H9 (cell line): ENCODE results near the gene C5orf58. TPM values are rescaled to one million over a fixed set of nuclear protein-coding genes. Genes with fewer than 3 reads are reported as not detected.

Experiments
- DNase-seq: peaks from one replicate; pipeline ENCODE4 v3.0.0-alpha.2; 2017
- H2AFZ ChIP-seq: one replicate; pipeline ENCODE4 v1.6.1; 2013; ENCODE audit warnings: mild to moderate bottlenecking, low read length, control low read depth, moderate library complexity
- H2AK5ac ChIP-seq: 2 replicates; pipeline ENCODE4 v1.6.1; 2013; ENCODE audit warnings: low read length, control low read depth, mixed read lengths; ENCODE audit not compliant: insufficient read length
- H2BK120ac ChIP-seq: one replicate; pipeline ENCODE4 v1.6.1; 2013; ENCODE audit warnings: low read depth, mild to moderate bottlenecking, low read length, control low read depth, inconsistent platforms; ENCODE audit not compliant: poor library complexity, severe bottlenecking
- H2BK12ac ChIP-seq: 2 replicates; pipeline ENCODE4 v1.6.1; 2013; ENCODE audit warnings: low read length, control low read depth, mixed read lengths, low read depth; ENCODE audit not compliant: insufficient read length
- H2BK15ac ChIP-seq: 2 replicates; pipeline ENCODE4 v1.6.1; 2013; ENCODE audit warnings: low read depth, low read length, control low read depth
- H2BK20ac ChIP-seq: one replicate; pipeline ENCODE4 v1.6.1; 2013; ENCODE audit warnings: low read depth, mild to moderate bottlenecking, low read length, control low read depth, inconsistent platforms; ENCODE audit not compliant: poor library complexity, severe bottlenecking
- H2BK5ac ChIP-seq: 2 replicates; pipeline ENCODE4 v1.6.1; 2013; ENCODE audit warnings: low read length, control low read depth, mixed read lengths; ENCODE audit not compliant: insufficient read length
- H3K14ac ChIP-seq: 2 replicates; pipeline ENCODE4 v1.6.1; 2013; ENCODE audit warnings: low read length, control low read depth; ENCODE audit not compliant: insufficient read depth
- H3K18ac ChIP-seq: 2 replicates; pipeline ENCODE4 v1.6.1; 2013; ENCODE audit warnings: low read depth, mild to moderate bottlenecking, mixed read lengths, low read length, control low read depth; ENCODE audit not compliant: insufficient read length
- H3K23ac ChIP-seq: 2 replicates; pipeline ENCODE4 v1.6.1; 2013; ENCODE audit warnings: low read length, control low read depth, mixed read lengths, low read depth; ENCODE audit not compliant: insufficient read length
- H3K23me2 ChIP-seq: 2 replicates; pipeline ENCODE4 v1.6.1; 2013; ENCODE audit warnings: low read depth, mild to moderate bottlenecking, mixed read lengths, low read length, control low read depth; ENCODE audit not compliant: insufficient read length, poor library complexity, severe bottlenecking
- H3K27ac ChIP-seq: 2 replicates; pipeline ENCODE4 v1.5.1; 2013; ENCODE audit warnings: low read length, control low read depth, mixed read lengths, low read depth; ENCODE audit not compliant: insufficient read length
- H3K27me3 ChIP-seq: 2 replicates; pipeline ENCODE4 v1.6.1; 2013; ENCODE audit warnings: low read length, control low read depth, inconsistent platforms; ENCODE audit not compliant: insufficient read depth
- H3K4ac ChIP-seq: 2 replicates; pipeline ENCODE4 v1.6.1; 2013; ENCODE audit warnings: low read depth, mild to moderate bottlenecking, control low read depth, inconsistent platforms, low read length, moderate library complexity
- H3K4me1 ChIP-seq: 2 replicates; pipeline ENCODE4 v1.6.1; 2013; ENCODE audit warnings: low read length, control low read depth, inconsistent platforms; ENCODE audit not compliant: insufficient read depth
- H3K4me2 ChIP-seq: 2 replicates; pipeline ENCODE4 v1.6.1; 2013; ENCODE audit warnings: low read length, control low read depth, mixed read lengths; ENCODE audit not compliant: insufficient read length, insufficient read depth
- H3K56ac ChIP-seq: 2 replicates; pipeline ENCODE4 v1.6.1; 2013; ENCODE audit warnings: low read depth, mild to moderate bottlenecking, mixed read lengths, low read length, control low read depth; ENCODE audit not compliant: insufficient read length
- H3K79me1 ChIP-seq: 2 replicates; pipeline ENCODE4 v1.6.1; 2013; ENCODE audit warnings: low read depth, mild to moderate bottlenecking, moderate library complexity, low read length, control low read depth, inconsistent platforms; ENCODE audit not compliant: insufficient read depth, poor library complexity, severe bottlenecking
- H3K79me2 ChIP-seq: 2 replicates; pipeline ENCODE4 v1.6.1; 2013; ENCODE audit warnings: low read length, control low read depth, inconsistent platforms; ENCODE audit not compliant: insufficient read depth
- H3K9ac ChIP-seq: 2 replicates; pipeline ENCODE4 v1.6.1; 2013; ENCODE audit warnings: low read length, control low read depth, mixed read lengths; ENCODE audit not compliant: insufficient read length; ENCODE audit errors: extremely low read depth
- H3K9me3 ChIP-seq: one replicate; pipeline ENCODE4 v1.6.1; 2013; ENCODE audit warnings: low read depth, low read length, inconsistent platforms; ENCODE audit not compliant: control insufficient read depth
- H3T11ph ChIP-seq: one replicate; pipeline ENCODE4 v1.6.1; 2013; ENCODE audit warnings: mild to moderate bottlenecking, low read length, control low read depth, inconsistent platforms
- H4K20me1 ChIP-seq: one replicate; pipeline ENCODE4 v1.6.1; 2013; ENCODE audit not compliant: control insufficient read depth, insufficient read length, insufficient read depth
- H4K5ac ChIP-seq: 2 replicates; pipeline ENCODE4 v1.6.1; 2013; ENCODE audit warnings: low read depth, mild to moderate bottlenecking, mixed read lengths, low read length, control low read depth; ENCODE audit not compliant: insufficient read length
- H4K8ac ChIP-seq: replicated peaks from 2 replicates; pipeline ENCODE4 v1.6.1; 2013; ENCODE audit warnings: low read length, control low read depth, mixed read lengths, low read depth; ENCODE audit not compliant: insufficient read length
- H4K91ac ChIP-seq: 2 replicates; pipeline ENCODE4 v1.6.1; 2013; ENCODE audit warnings: low read depth, mild to moderate bottlenecking, moderate library complexity, mixed read lengths, low read length, control low read depth; ENCODE audit not compliant: insufficient read length
- H3K27ac Mint-ChIP-seq, 3 experiments: 2 replicates in 2 of 3; 3 replicates in 1 of 3; pipeline ENCODE4 v1.8.0; 2020 to 2021; ENCODE audit warnings: mixed read lengths in 3 of 3, mild to moderate bottlenecking in 1 of 3, moderate library complexity in 1 of 3
- H3K27me3 Mint-ChIP-seq: 2 replicates; pipeline ENCODE4 v1.8.0; 2021; ENCODE audit warnings: low read depth, mild to moderate bottlenecking, moderate library complexity, mixed read lengths
- H3K36me3 Mint-ChIP-seq, 3 experiments: 2 replicates in 2 of 3; 3 replicates in 1 of 3; pipeline ENCODE4 v1.8.0; 2020 to 2021; ENCODE audit warnings: low read depth in 3 of 3, mixed read lengths in 3 of 3; ENCODE audit not compliant: insufficient read depth in 1 of 3
- H3K4me1 Mint-ChIP-seq, 2 experiments: 2 replicates each; pipeline ENCODE4 v1.8.0; 2020; ENCODE audit warnings: mixed read lengths in 2 of 2
- H3K4me3 Mint-ChIP-seq, 2 experiments: 2 replicates in 1 of 2; 3 replicates in 1 of 2; pipeline ENCODE4 v1.8.0; 2020 to 2021; ENCODE audit warnings: mild to moderate bottlenecking in 2 of 2, mixed read lengths in 2 of 2, moderate library complexity in 1 of 2
- H3K9me3 Mint-ChIP-seq, 2 experiments: 2 replicates in 1 of 2; 3 replicates in 1 of 2; pipeline ENCODE4 v1.8.0; 2020; ENCODE audit warnings: mild to moderate bottlenecking in 2 of 2, mixed read lengths in 2 of 2, moderate library complexity in 1 of 2
- WGBS: extraction: QIAGEN DNeasy Blood & Tissue Kit; methylation state at CpG from one replicate; pipeline ENCODE4 v1.1.7; 2013; ENCODE audit warnings: missing lambda C conversion rate, low lambda C conversion rate, mixed read lengths; ENCODE audit not compliant: insufficient read length; ENCODE audit errors: extremely low coverage; 5-methylcytosine and 5-hydroxymethylcytosine counted together
- total RNA-seq: library from RNA; stranded (reverse); gene quantifications from 2 replicates; pipeline ENCODE4 v1.2.1, GENCODE V29; 2021
- TF ChIP-seq, protein P1 (sequence below): fragments of 200-600 bp; sonication (generic); conservative IDR thresholded peaks from 3 replicates; pipeline ENCODE4 v1.8.0; 2021; ENCODE audit warnings: antibody characterized with exemption, mild to moderate bottlenecking

The C5orf58 gene
- total RNA-seq, 1 experiment from 2014 or later: 0.90 TPM

- H3K23me2 ChIP-seq: no peaks in the 10 kb centered on the region
- H2BK15ac ChIP-seq: no peak overlapping the region
- H2AK5ac ChIP-seq: no peak overlapping the region
- DNase-seq: peak; percentile 78
- no peak overlapping the region for H4K8ac ChIP-seq
- TF ChIP-seq, protein P1, sequence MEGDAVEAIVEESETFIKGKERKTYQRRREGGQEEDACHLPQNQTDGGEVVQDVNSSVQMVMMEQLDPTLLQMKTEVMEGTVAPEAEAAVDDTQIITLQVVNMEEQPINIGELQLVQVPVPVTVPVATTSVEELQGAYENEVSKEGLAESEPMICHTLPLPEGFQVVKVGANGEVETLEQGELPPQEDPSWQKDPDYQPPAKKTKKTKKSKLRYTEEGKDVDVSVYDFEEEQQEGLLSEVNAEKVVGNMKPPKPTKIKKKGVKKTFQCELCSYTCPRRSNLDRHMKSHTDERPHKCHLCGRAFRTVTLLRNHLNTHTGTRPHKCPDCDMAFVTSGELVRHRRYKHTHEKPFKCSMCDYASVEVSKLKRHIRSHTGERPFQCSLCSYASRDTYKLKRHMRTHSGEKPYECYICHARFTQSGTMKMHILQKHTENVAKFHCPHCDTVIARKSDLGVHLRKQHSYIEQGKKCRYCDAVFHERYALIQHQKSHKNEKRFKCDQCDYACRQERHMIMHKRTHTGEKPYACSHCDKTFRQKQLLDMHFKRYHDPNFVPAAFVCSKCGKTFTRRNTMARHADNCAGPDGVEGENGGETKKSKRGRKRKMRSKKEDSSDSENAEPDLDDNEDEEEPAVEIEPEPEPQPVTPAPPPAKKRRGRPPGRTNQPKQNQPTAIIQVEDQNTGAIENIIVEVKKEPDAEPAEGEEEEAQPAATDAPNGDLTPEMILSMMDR: peak; percentile 93
- no peak overlapping the region for H3K9ac ChIP-seq
- no peaks in the 10 kb centered on the region for H3K79me1 ChIP-seq
- Mint-ChIP-seq H3K27me3 (no peaks in the 10 kb centered on the region; the same call in 1 of the 2 replicates), H3K27ac (no peak overlapping the region), H3K36me3 (no peaks in the 10 kb centered on the region), H3K9me3 (no peaks in the 10 kb centered on the region; a peak in 2 of 5 replicates), H3K4me3 (no peak overlapping the region), H3K4me1 (peaks cover 36 to 40% of the 10 kb centered on the region in 2 experiments)
- H2AFZ ChIP-seq: peak overlapping the region; percentile 35
- H3K9me3 ChIP-seq: no peaks in the 10 kb centered on the region
- H2BK12ac ChIP-seq: no peak overlapping the region
- H3K4me1 ChIP-seq: no peaks in the 10 kb centered on the region; the same call in 1 of the 2 replicates
- H4K5ac ChIP-seq: no peak overlapping the region
- 0 out of 2 replicates have a peak, but pooled peaks cover 2% of the 10 kb centered on the region for H3K27me3 ChIP-seq
- H3K4me2 ChIP-seq: no peak overlapping the region
- H3T11ph ChIP-seq: no peak overlapping the region
- H2BK120ac ChIP-seq: no peak overlapping the region
- H3K14ac ChIP-seq: no peak overlapping the region
- H3K18ac ChIP-seq: no peak overlapping the region
- H2BK5ac ChIP-seq: no peak overlapping the region
- no peak overlapping the region for H3K27ac ChIP-seq
- H3K79me2 ChIP-seq: no peaks in the 10 kb centered on the region
- H3K56ac ChIP-seq: no peak overlapping the region
- no peak overlapping the region for H3K4ac ChIP-seq
- WGBS: no CpG with 5 or more reads among the region's 7 CpGs
- no peak overlapping the region for H4K91ac ChIP-seq
- no peak overlapping the region for H2BK20ac ChIP-seq
- H4K20me1 ChIP-seq: no peaks in the 10 kb centered on the region
- no peak overlapping the region for H3K23ac ChIP-seq
These were observed 7.3 kb upstream of the C5orf58 start for GRCh38 chr5:170225326-170226128.
